Astrocyte (in vitro differentiated cells and primary cell): ENCODE measurements around the gene BTBD1. TPM values are rescaled to one million over a fixed set of nuclear protein-coding genes. Genes with fewer than 3 reads are reported as not detected.
A peak's percentile ranks its signal among the peaks of the same experiment; 100 is the strongest.

Source experiments
- DNase-seq: peaks from one replicate; pipeline ENCODE4 v3.0.0-alpha.2; 2010; ENCODE audit warnings: low read depth
- FAIRE-seq: peaks from 2 replicates; lab custom pipeline; 2011; peaks lifted over from hg19 to GRCh38; lab: Jason Lieb, UNC
- H2AFZ ChIP-seq: 2 replicates; pipeline ENCODE4 v1.6.0; 2012; ENCODE audit warnings: low read depth, low read length, inconsistent platforms
- H3K27ac ChIP-seq: 2 replicates; pipeline ENCODE4 v1.5.1; 2011; ENCODE audit warnings: low read depth, low read length, inconsistent platforms
- H3K27me3 ChIP-seq: 2 replicates; pipeline ENCODE4 v1.6.0; 2011; ENCODE audit warnings: low read length, inconsistent platforms; ENCODE audit not compliant: insufficient read depth
- H3K36me3 ChIP-seq: 2 replicates; pipeline ENCODE4 v1.5.1; 2011; ENCODE audit warnings: low read length, inconsistent platforms; ENCODE audit not compliant: insufficient read depth
- H3K4me1 ChIP-seq: 2 replicates; pipeline ENCODE4 v1.5.1; 2011; ENCODE audit warnings: low read length, inconsistent platforms; ENCODE audit not compliant: insufficient read depth
- H3K4me2 ChIP-seq: 2 replicates; pipeline ENCODE4 v1.6.0; 2012; ENCODE audit warnings: low read length, inconsistent platforms
- H3K4me3 ChIP-seq: 2 replicates; pipeline ENCODE4 v1.5.1; 2011; ENCODE audit warnings: low read depth, mild to moderate bottlenecking, low read length, inconsistent platforms; ENCODE audit not compliant: insufficient read depth
- H3K79me2 ChIP-seq: 2 replicates; pipeline ENCODE4 v1.6.0; 2012; ENCODE audit warnings: mild to moderate bottlenecking, low read length, inconsistent platforms; ENCODE audit not compliant: insufficient read depth
- H3K9ac ChIP-seq: 2 replicates; pipeline ENCODE4 v1.6.0; 2012; ENCODE audit warnings: mild to moderate bottlenecking, low read length, inconsistent platforms
- H3K9me3 ChIP-seq: 2 replicates; pipeline ENCODE4 v1.5.1; 2012; ENCODE audit warnings: low read depth, mild to moderate bottlenecking, low read length, inconsistent platforms; ENCODE audit not compliant: insufficient read depth
- H4K20me1 ChIP-seq: 2 replicates; pipeline ENCODE4 v1.6.0; 2012; ENCODE audit warnings: low read length, inconsistent platforms; ENCODE audit not compliant: insufficient read depth
- H3K27ac Mint-ChIP-seq: one replicate; pipeline ENCODE4 v1.8.0; 2021; ENCODE audit warnings: mild to moderate bottlenecking, mixed read lengths; ENCODE audit not compliant: unreplicated experiment
- H3K27me3 Mint-ChIP-seq: one replicate; pipeline ENCODE4 v1.8.0; 2021; ENCODE audit warnings: low read depth, mixed read lengths; ENCODE audit not compliant: unreplicated experiment
- H3K36me3 Mint-ChIP-seq: one replicate; pipeline ENCODE4 v1.8.0; 2021; ENCODE audit warnings: low read depth, mixed read lengths; ENCODE audit not compliant: unreplicated experiment
- H3K4me1 Mint-ChIP-seq: one replicate; pipeline ENCODE4 v1.8.0; 2021; ENCODE audit warnings: low read depth, mixed read lengths; ENCODE audit not compliant: unreplicated experiment
- H3K4me3 Mint-ChIP-seq: one replicate; pipeline ENCODE4 v1.8.0; 2021; ENCODE audit warnings: mild to moderate bottlenecking, moderate library complexity, mixed read lengths; ENCODE audit not compliant: unreplicated experiment
- H3K9me3 Mint-ChIP-seq: one replicate; pipeline ENCODE4 v1.8.0; 2021; ENCODE audit warnings: mild to moderate bottlenecking, mixed read lengths; ENCODE audit not compliant: unreplicated experiment
- CTCF ChIP-seq: IDR thresholded peaks from 2 replicates; pipeline ENCODE4 v1.5.1; 2011; ENCODE audit warnings: low read depth, mild to moderate bottlenecking, inconsistent platforms, low read length, moderate library complexity; ENCODE audit not compliant: insufficient read depth
- EZH2 ChIP-seq: IDR thresholded peaks from 2 replicates; pipeline ENCODE4 v1.6.1; 2012; ENCODE audit warnings: mild to moderate bottlenecking, low read length, inconsistent platforms; ENCODE audit not compliant: insufficient read depth
- total RNA-seq: library from RNA; stranded (reverse); gene quantifications from 2 replicates; pipeline ENCODE4 v1.2.1, GENCODE V29; 2021

Gene BTBD1
- total RNA-seq, 1 donor from 2014 or later = 61.1 TPM

DNA sequence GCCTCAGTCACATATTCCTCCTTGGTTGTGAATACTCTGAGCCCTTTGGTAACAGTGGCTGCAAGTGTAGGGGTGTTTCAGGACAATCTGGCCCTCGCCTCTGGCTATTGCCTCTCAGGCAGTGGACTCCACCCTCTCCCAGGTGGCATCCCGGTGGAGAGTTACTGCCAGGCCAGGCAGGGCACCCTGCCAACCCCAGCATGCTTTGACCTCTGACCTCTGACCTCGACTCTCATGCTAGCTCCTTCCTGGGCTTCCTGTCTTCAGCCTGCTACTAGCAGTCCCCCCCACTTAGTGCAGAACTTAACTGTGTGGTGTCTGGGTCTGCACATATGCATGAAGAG lies 45.9 kb upstream of the BTBD1 start:
- H3K9ac ChIP-seq = no peak overlapping the region
- TF ChIP-seq CTCF = no peak
- TF ChIP-seq EZH2 = no peak
- H3K36me3 ChIP-seq = no peaks in the 10 kb centered on the region
- peaks cover 6% of the 10 kb centered on the region for H3K27me3 ChIP-seq
- H3K27ac ChIP-seq = no peak overlapping the region
- H2AFZ ChIP-seq = no peak overlapping the region
- no peak overlapping the region for H3K4me3 Mint-ChIP-seq
- DNase-seq (no peak), FAIRE-seq (no peak)
- H3K36me3 Mint-ChIP-seq = peaks cover 16% of the 10 kb centered on the region
- peak overlapping the region; percentile 70 for H3K4me2 ChIP-seq
- peaks cover 18% of the 10 kb centered on the region for H3K4me1 ChIP-seq
- no peaks in the 10 kb centered on the region for H3K79me2 ChIP-seq
- peaks cover 7% of the 10 kb centered on the region for H3K9me3 Mint-ChIP-seq
- peaks cover 9% of the 10 kb centered on the region for H3K4me1 Mint-ChIP-seq
- H3K27ac Mint-ChIP-seq = no peak overlapping the region
- no peaks in the 10 kb centered on the region for H3K9me3 ChIP-seq
- H4K20me1 ChIP-seq = no peaks in the 10 kb centered on the region
- peaks cover 22% of the 10 kb centered on the region for H3K27me3 Mint-ChIP-seq
- H3K4me3 ChIP-seq = peak overlapping the region; percentile 30

- H3K9me3 ChIP-seq = no peaks in the 10 kb centered on the region
- no peak for TF ChIP-seq CTCF
- no peak for TF ChIP-seq EZH2
- peaks cover 22% of the 10 kb centered on the region for H3K4me1 ChIP-seq
- Mint-ChIP-seq H3K36me3 (peaks cover 16% of the 10 kb centered on the region), H3K4me3 (no peak overlapping the region), H3K27ac (peak overlapping the region; percentile 68), H3K9me3 (peaks cover 7% of the 10 kb centered on the region), H3K27me3 (peaks cover 22% of the 10 kb centered on the region), H3K4me1 (peaks cover 9% of the 10 kb centered on the region)
- DNase-seq (peak; percentile 90), FAIRE-seq (no peak)
- no peak overlapping the region for H3K27ac ChIP-seq
- peak overlapping the region; percentile 30 for H3K4me3 ChIP-seq
- H3K36me3 ChIP-seq = no peaks in the 10 kb centered on the region
- H3K9ac ChIP-seq = no peak overlapping the region
- H2AFZ ChIP-seq = no peak overlapping the region
- no peaks in the 10 kb centered on the region for H4K20me1 ChIP-seq
- H3K27me3 ChIP-seq = peaks cover 6% of the 10 kb centered on the region
- peak overlapping the region; percentile 70 for H3K4me2 ChIP-seq
- H3K79me2 ChIP-seq = no peaks in the 10 kb centered on the region
These were observed 45.3 kb upstream of the BTBD1 start for GRCh38 chr15:83112233-83112955.

DNA sequence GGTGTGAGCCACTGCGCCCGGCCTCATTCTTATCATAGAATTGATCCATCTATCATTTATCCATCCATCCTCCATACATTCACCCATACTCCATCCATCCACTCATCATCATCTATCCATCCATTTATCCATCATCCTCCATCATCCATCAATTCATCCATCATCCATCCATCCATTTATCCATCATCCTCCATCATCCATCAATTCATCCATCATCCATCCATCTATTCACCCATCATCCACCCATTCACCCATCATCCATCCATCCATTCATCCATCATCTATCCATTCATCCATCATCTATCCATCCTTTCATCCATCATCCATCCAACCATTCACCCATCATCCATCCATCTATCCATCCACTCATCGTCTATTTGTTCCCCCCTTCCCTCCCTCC lies 44.1 kb upstream of the BTBD1 start:
- TF ChIP-seq CTCF (no peak), EZH2 (no peak)
- FAIRE-seq = no peak
- Mint-ChIP-seq H3K4me3 (no peak overlapping the region), H3K9me3 (peaks cover 7% of the 10 kb centered on the region), H3K27ac (no peak overlapping the region), H3K4me1 (peaks cover 9% of the 10 kb centered on the region), H3K36me3 (peaks cover 16% of the 10 kb centered on the region), H3K27me3 (peaks cover 29% of the 10 kb centered on the region)
- Histone ChIP-seq H3K9me3 (no peaks in the 10 kb centered on the region), H2AFZ (no peak overlapping the region), H3K4me3 (no peak overlapping the region), H3K4me2 (no peak overlapping the region), H3K4me1 (peaks cover 26% of the 10 kb centered on the region), H3K9ac (no peak overlapping the region), H3K27me3 (peaks cover 9% of the 10 kb centered on the region), H3K79me2 (no peaks in the 10 kb centered on the region), H3K27ac (no peak overlapping the region), H3K36me3 (no peaks in the 10 kb centered on the region), H4K20me1 (no peaks in the 10 kb centered on the region)
- DNase-seq = no peak
